Stimulated activated CD8-positive, alpha-beta memory T cell treated with anti-CD3 and anti-CD28 coated beads, Interleukin-15, amount 100 ng/mL, for 4 hours (primary cell): ENCODE results near the gene RER1.
"Not testable (repeated sequence)": the region's sequence is repeated elsewhere in the genome, so short reads cannot be mapped to it uniquely, and the experiment has no call there.

Experiments used
- DNase-seq, 2 donors: peaks; one replicate each; pipeline ENCODE4 v3.0.0-alpha.2; 2020; ENCODE audit warnings: low read depth in 2 of 2

Gene RER1

DNA sequence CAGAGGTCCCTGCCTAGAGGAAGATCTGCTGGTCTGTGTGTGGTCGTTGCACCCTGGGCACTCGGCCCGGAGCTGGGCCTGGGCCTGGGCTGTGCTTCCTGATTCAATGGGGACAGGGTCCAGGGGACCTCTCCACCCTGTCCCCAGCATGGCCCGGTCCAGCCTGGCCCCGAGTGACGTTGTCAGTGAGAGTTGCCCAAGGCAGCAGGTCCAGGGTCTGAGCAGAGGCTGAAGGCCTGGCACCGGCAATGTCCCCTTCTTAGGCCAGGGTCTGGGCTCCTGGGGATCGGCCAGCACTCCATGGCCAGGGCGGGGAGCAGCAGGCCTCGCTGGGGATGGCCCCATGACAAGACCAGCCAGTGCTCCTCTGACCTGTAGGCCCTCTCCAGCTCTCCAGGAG is 36.3 kb downstream of the RER1 start:
- DNase-seq, result no peak

- DNase-seq, result no peak
Measured at GRCh38 chr1:2428490-2428889, 36.8 kb downstream of the RER1 start.

DNA sequence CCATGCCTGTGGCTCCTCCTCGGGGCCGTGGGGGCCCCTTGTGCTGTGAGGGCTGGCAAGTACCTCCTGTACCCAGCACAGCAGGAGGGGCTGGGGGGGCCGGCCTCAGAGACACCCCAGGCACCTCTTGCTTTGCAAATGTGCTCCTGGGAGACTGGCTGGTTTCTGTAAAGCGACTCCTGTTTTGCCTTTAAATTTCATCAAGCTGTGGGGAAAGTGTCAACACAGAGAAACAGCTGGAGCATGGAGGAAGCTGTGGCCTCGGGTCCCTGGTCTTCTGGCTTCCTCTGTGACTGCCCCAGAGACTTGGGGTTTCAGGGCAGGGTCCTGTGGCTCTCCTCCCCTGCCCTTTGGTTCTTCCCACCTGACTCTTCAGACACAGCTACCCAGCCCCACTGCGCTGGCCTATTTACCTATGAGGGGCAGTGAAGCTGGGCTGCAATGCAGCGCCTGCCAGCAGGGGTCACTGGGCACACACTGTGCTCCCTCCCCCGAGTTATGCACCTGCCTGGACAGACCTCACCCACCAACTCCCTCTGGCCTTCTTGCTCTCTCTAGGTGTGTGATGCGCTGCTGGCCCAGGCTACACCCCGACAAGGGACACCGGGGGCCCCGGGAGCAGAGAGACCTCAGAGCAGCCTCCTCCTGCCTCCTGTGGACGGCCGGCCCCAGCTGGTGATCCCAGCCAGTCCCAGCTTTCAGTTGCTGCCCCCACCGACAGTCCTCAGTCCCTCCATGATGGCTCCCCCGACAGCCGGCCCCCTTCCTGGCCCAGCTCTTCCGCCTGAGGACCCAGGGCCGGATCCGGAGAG is 38.3 kb downstream of the RER1 start:
- no peak for DNase-seq

DNA sequence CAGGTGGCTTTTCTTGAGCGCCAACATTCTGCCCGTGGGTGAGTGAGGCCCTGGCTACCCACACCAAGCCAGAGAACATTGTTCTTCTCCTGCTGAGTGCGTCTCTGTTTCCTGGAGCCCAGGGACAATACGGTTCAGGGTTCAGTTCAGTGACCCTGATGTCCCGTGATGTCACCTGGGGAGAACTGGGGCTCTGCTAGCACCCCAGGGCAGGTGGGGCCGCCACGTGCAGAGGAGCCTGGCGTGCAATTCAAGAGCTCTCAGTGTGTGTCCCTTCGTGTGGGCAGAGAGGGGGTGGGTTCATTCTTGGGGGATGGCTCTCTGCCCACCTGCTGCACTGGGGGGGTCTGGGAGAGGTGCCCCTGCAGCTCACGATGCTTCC is 38.9 kb downstream of the RER1 start:
- no peak for DNase-seq

DNA sequence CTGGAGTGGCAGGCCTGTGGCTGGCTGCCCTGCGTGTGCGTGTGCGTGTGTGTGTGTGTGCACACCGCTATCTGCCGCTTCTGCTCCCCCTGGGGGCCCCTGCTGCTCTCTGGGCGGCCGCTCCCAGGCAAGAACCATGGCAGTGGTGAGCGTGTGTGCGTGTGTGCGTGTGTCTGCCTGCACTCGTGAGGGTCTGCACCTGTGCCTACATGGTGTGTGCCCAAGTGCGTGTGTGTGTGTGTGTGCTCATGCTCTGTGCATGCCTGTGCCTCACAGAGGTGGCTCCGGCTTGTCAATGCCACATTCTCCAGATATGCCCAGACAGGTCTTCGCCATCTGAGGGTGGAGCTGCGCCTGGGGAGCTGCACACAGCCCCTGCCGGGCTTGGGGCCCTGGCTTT is 39.5 kb downstream of the RER1 start:
- no peak for DNase-seq

DNA sequence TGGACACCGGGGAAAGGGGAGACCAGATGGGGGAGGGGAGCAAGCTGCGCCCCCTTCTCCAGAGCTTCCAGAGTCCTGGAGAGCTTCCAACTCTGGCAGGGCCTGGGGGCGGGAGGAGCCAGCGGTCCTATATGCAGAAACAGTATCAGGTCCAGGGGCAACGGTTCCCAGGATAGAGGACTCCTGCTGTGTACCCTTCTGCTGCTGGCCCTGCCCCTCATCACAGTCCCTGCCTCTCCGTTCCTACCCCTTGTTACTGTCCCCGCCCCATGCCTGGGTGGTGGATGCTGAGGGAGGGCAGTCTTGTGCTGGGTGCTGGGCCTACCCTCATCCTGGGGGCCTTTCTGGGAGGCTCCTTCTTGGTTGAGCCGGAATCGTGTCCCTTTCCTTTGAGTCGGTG is 39.9 kb downstream of the RER1 start:
- no peak for DNase-seq

DNA sequence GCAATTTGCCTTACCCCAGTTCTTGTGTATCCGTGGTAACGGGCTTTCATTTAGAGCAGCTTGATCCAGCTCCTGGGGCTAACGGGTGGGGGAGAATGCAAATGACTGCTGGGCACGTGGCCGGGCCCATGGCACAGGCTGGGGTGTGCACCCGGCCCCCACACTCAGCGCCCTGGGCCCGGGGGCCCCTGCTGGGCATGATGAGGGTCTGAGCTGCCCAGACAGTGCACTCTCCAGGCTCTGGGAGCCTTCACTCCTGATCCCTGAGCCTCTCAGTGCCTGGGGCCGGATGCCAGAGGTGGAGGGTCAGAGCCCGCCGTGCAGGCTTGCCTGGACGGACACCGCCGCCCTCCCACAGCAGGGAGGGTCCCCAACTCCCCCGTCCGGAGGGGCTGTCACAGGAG is 40.8 kb downstream of the RER1 start:
- DNase-seq, result no peak

DNA sequence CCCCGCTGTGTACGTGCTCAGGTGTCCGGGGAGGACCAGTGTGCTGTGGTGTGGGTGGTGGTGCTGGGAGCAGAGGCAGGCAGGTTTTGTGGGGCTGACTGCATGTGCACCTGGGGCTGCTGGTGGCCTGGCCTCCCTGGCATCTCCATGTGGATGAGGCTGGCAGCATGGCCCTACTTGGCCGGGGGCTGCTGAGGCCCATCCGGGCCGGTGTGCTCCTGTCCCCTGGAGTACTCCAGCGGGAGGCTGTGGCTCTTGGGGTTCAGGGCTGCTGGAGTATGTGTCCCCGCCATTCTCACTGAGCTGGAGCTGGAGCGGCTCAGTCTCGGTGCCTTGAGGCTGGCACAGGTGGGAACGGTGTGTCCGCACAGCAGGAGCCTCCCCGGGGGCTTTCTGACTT is 41.6 kb downstream of the RER1 start:
- no peak for DNase-seq

DNA sequence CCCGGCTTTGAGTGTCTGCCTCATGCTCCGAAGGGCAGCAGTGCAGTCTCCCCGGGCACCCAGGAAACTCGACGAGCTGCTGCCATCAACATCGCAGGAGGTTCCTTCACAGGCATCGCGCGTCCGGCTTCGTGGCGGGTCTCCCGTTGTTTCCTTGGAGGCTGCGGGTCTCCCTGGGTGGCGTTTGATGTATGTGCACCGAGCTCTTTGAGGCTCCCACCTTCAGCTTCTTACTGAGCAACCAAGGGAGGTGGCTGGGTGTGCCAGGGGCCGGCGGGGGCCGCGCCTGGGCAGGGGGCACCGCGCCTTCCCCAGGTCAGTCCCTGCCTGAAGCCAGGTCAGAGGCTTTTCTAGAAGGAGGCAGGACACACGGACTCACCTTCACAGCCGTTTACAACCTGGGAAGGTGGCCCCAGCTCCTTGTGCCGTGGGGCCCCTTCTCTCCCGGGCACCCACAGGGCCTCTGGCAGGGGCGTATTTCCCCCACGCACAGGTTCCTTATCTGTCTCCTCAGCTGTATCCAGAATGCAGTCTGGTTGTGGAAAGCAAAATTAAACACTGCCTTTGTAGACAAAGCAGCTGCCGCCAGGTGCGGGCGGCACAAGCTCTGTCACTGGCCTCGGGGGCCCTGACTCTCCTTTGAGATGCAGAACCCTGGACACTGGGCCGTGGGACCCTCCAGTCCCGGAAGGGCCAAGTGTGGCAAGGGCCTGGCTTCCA is 42.5 kb downstream of the RER1 start:
- no peak for DNase-seq

DNA sequence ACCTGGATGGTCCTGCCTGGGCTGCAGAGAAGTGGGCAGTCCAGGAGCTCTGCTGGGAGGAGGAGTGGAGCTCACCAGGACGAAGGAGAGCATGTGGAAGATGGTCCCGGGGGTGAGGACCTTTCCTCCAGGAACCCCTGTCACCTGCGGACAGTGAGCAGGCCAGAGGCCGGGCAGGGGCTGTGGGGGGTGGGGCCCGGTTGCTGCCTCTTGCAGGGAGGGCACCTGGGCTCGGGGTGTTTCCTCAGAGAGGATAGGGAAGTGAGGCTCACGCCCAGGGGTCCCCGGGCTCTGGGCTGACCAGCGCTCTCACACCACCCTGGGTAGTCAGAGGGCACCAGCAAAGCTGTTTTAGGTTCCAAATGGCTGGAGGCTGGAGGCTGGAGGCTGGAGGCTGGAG is 43.5 kb downstream of the RER1 start:
- no peak for DNase-seq

GRCh38 chr1:2435746-2436355 is 44.2 kb downstream of the RER1 start:
- DNase-seq, result no peak

GRCh38 chr1:2436876-2437275 is 45.2 kb downstream of the RER1 start:
- no peak for DNase-seq

GRCh38 chr1:2437617-2438016 is 46.0 kb downstream of the RER1 start:
- no peak for DNase-seq

GRCh38 chr1:2438038-2438437 is 46.4 kb downstream of the RER1 start:
- DNase-seq, result no peak

DNA sequence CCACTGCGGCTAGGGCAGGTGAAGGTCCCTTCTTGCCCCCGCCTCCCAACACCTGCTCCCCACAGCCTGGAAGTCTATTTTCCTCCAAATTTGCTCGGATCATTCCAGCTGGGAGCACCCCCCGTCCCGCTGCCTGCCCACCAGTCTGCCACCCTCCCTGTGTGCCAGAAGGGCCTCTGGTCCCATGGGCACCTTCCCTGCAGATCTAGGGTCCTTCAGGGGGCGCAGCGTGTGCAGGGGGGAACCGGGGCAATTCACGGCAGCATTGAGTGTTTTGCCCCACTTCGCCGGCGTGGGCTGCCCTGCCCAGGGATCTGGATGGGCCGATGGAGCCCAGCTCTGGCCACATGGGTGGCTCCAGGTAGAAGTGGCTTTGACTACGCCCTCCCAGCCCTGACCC is 47.0 kb downstream of the RER1 start:
- DNase-seq, result no peak

GRCh38 chr1:2439369-2439768 is 47.7 kb downstream of the RER1 start:
- DNase-seq, result no peak

DNA sequence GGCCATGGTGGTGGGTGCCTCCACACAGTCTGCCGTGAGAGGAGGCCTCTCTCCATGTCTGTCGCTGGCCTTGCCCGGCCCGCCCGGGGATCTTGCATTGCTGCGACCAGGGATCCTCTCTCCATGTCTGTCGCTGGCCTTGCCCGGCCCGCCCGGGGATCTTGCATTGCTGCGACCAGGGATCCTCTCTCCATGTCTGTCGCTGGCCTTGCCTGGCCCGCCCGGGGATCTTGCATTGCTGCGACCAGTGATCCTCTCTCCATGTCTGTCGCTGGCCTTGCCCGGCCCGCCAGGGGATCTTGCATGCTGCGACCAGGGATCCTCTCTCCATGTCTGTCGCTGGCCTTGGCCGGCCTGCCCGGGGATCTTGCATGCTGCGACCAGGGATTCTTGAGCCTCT is 48.7 kb downstream of the RER1 start:
- not testable (repeated sequence) for DNase-seq

- DNase-seq, result no peak
Measured at GRCh38 chr1:2441746-2442145, 50.1 kb downstream of the RER1 start.

GRCh38 chr1:2442661-2443060 is 51.0 kb downstream of the RER1 start:
- DNase-seq, result no peak

DNA sequence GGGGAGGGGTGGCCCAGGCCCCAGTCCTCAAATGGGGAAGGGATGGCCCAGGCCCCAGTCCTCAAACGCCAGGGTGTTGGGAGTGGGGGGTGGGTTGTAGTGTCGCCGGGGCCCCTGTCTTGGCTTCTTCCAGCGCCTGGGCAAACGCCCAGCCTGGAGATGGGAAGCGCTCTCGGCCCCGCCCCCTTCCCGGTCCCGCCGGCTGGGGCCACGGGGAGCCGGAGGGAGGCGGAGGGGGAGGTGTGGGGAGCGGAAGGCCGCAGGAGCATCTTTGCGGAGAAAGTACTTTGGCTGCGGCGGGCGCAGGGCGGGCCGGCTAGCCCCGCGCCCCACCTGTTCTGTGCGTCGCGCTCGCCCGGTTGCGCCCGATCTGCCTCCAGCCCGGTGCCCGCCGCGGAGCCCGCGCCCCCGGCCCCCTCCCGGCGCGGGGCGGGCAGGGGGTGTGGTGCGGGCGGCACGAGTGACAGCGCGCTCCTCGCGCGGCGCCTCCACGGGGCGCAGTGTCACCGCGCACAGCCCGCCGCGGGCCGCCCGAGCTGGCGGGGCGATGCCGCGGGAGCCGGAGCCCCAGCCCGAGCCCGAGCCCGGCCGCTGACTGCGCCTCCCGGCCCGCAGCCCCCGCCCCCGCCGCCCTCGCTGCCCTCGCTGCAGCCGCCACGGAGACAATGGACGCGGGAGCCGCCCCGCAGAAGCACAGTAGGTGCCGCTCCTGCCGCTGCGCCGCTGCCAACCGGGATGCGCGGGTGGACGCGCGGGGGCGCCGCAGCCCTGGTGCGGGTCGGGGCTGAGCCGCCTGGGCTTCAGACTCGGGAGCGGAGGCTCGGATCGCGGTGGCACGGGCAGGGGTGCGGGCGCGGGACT is 51.9 kb downstream of the RER1 start:
- no peak for DNase-seq

GRCh38 chr1:2444138-2444591 is 52.5 kb downstream of the RER1 start:
- no peak for DNase-seq
